HL-60 (cell line): Measurements from ENCODE around the gene GLRA1.

ENCODE experiments used
- DNase-seq, 2 experiments: peaks; one replicate each; pipeline ENCODE4 v3.0.0-alpha.2; 2010 to 2020; ENCODE audit warnings: low read depth in 1 of 2, low spot score in 1 of 2
- H3K27ac ChIP-seq: fragments of 250-450 bp; sonication (Bioruptor Pico); replicated peaks from 2 replicates; pipeline ENCODE4 v1.5.1; 2020; ENCODE audit warnings: mild to moderate bottlenecking, moderate library complexity
- H3K27me3 ChIP-seq: fragments of 250-450 bp; sonication (Bioruptor Pico); 2 replicates; pipeline ENCODE4 v1.5.1; 2021; ENCODE audit warnings: mild to moderate bottlenecking, moderate library complexity; ENCODE audit not compliant: insufficient read depth, poor library complexity, severe bottlenecking
- H3K4me3 ChIP-seq: replicated peaks from 2 replicates; pipeline ENCODE4 v1.5.1; 2011; ENCODE audit warnings: mild to moderate bottlenecking, control low read depth, low read length; ENCODE audit not compliant: insufficient read depth
- GABPA ChIP-seq: IDR thresholded peaks from 2 replicates; pipeline ENCODE4 v1.6.1; 2012; ENCODE audit warnings: low read depth
- POLR2AphosphoS5 ChIP-seq: IDR thresholded peaks from 2 replicates; pipeline ENCODE4 v1.6.1; 2012; ENCODE audit warnings: low read depth
- SPI1 ChIP-seq: IDR thresholded peaks from 2 replicates; pipeline ENCODE4 v1.6.1; 2012; ENCODE audit warnings: low read depth, mild to moderate bottlenecking, borderline replicate concordance
- long read RNA-seq: library from polyadenylated mRNA; unstranded; transcript quantifications from one replicate; pipeline ENCODE4 v2.0.0, GENCODE V29; 2020
- TF ChIP-seq, protein P1 (sequence below): IDR thresholded peaks from 2 replicates; pipeline ENCODE4 v1.6.1; 2012; ENCODE audit warnings: low read depth; ENCODE audit not compliant: insufficient replicate concordance
- TF ChIP-seq, protein P2 (sequence below): IDR thresholded peaks from one replicate; pipeline ENCODE4 v1.5.1; 2011; ENCODE audit warnings: low read length, control low read depth, inconsistent platforms; ENCODE audit not compliant: insufficient read depth

The GLRA1 gene
- long read RNA-seq, result 0 reads

GRCh38 chr5:151924564-151925301, at the start of gene GLRA1:
Gene GLRA1 (minus strand): TSS chr5:151924851. CDS start chr5:151924549, 302 bp downstream.
- Histone ChIP-seq H3K27me3 (no peaks in the 10 kb centered on the region), H3K4me3 (no peak within 1 kb of the TSS), H3K27ac (no peak within 1 kb of the TSS)
- no peak for DNase-seq
- TF ChIP-seq SPI1, result no peak
- TF ChIP-seq, protein P1, sequence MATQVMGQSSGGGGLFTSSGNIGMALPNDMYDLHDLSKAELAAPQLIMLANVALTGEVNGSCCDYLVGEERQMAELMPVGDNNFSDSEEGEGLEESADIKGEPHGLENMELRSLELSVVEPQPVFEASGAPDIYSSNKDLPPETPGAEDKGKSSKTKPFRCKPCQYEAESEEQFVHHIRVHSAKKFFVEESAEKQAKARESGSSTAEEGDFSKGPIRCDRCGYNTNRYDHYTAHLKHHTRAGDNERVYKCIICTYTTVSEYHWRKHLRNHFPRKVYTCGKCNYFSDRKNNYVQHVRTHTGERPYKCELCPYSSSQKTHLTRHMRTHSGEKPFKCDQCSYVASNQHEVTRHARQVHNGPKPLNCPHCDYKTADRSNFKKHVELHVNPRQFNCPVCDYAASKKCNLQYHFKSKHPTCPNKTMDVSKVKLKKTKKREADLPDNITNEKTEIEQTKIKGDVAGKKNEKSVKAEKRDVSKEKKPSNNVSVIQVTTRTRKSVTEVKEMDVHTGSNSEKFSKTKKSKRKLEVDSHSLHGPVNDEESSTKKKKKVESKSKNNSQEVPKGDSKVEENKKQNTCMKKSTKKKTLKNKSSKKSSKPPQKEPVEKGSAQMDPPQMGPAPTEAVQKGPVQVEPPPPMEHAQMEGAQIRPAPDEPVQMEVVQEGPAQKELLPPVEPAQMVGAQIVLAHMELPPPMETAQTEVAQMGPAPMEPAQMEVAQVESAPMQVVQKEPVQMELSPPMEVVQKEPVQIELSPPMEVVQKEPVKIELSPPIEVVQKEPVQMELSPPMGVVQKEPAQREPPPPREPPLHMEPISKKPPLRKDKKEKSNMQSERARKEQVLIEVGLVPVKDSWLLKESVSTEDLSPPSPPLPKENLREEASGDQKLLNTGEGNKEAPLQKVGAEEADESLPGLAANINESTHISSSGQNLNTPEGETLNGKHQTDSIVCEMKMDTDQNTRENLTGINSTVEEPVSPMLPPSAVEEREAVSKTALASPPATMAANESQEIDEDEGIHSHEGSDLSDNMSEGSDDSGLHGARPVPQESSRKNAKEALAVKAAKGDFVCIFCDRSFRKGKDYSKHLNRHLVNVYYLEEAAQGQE, result peak; percentile 99

- H3K27me3 ChIP-seq, result no peaks in the 10 kb centered on the region
- no peak overlapping the region for H3K27ac ChIP-seq
- no peak for DNase-seq
- TF ChIP-seq, protein P1, result no peak
- TF ChIP-seq, protein P2, sequence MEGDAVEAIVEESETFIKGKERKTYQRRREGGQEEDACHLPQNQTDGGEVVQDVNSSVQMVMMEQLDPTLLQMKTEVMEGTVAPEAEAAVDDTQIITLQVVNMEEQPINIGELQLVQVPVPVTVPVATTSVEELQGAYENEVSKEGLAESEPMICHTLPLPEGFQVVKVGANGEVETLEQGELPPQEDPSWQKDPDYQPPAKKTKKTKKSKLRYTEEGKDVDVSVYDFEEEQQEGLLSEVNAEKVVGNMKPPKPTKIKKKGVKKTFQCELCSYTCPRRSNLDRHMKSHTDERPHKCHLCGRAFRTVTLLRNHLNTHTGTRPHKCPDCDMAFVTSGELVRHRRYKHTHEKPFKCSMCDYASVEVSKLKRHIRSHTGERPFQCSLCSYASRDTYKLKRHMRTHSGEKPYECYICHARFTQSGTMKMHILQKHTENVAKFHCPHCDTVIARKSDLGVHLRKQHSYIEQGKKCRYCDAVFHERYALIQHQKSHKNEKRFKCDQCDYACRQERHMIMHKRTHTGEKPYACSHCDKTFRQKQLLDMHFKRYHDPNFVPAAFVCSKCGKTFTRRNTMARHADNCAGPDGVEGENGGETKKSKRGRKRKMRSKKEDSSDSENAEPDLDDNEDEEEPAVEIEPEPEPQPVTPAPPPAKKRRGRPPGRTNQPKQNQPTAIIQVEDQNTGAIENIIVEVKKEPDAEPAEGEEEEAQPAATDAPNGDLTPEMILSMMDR, result no peak
- TF ChIP-seq GABPA, result no peak
- TF ChIP-seq SPI1, result no peak
- TF ChIP-seq POLR2AphosphoS5, result no peak
- H3K4me3 ChIP-seq, result no peak overlapping the region
Measured at GRCh38 chr5:151970885-151971284, 46.2 kb upstream of the GLRA1 start.

DNA sequence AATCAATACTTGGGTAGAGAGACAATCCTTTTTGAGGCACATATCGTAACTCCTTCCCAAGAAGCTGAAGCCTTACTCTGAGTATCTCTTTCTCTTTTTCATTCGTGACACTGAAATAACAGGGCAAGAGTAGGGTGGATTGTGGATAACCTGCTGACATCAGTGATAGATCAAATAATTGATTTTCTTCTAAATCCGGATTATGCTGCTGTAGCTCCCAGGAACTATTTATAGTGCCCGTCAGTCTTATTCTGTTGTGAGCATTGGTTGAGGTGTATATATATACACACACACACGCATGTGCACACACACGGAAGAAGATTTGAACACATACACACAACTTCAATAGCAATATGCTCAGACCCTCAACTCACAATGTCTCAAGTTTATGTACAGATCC, 43.2 kb upstream of the GLRA1 start:
- H3K4me3 ChIP-seq, result no peak overlapping the region
- DNase-seq, result no peak
- no peak for TF ChIP-seq POLR2AphosphoS5
- TF ChIP-seq, protein P2, result no peak
- no peak for TF ChIP-seq GABPA
- TF ChIP-seq SPI1, result no peak
- TF ChIP-seq, protein P1, result no peak
- no peak overlapping the region for H3K27ac ChIP-seq
- no peaks in the 10 kb centered on the region for H3K27me3 ChIP-seq
